A673 (cell line): Measurements from ENCODE around the gene TNFRSF21. TPM values are rescaled to one million over a fixed set of nuclear protein-coding genes. Genes with fewer than 3 reads are reported as not detected.

Experiments
- BruUV-seq: library from RNA; stranded (reverse); fragments of 400-500 nt; replicated peaks from 2 replicates; lab custom pipeline; 2021; lab: Mats Ljungman, UMichigan
- CTCF ChIA-PET: fragments of 300-600 bp; sonication (Branson Sonifier 250); formaldehyde crosslinking; loops from one replicate; lab custom pipeline; 2022; ENCODE audit warnings: antibody characterized with exemption; lab: Charles Lee
- POLR2A ChIA-PET: fragments of 300-600 bp; sonication (Branson Sonifier 250); formaldehyde crosslinking; loops from one replicate; lab custom pipeline; 2022; ENCODE audit warnings: antibody characterized with exemption; ENCODE audit not compliant: low non-redundant PET; lab: Charles Lee
- DNase-seq: peaks from one replicate; pipeline ENCODE4 v3.0.0-alpha.2; 2015; ENCODE audit warnings: low spot score
- H3K27ac ChIP-seq: fragments of 200-600 bp; sonication (generic); 2 replicates; pipeline ENCODE4 v1.5.1; 2016; ENCODE audit warnings: mixed run types, low read depth, mild to moderate bottlenecking, mixed read lengths, antibody characterized with exemption, low read length; ENCODE audit not compliant: poor library complexity, severe bottlenecking
- H3K27me3 ChIP-seq: fragments of 200-600 bp; sonication (generic); replicated peaks from 2 replicates; pipeline ENCODE4 v1.6.1; 2017; ENCODE audit warnings: mixed run types, low read depth, mild to moderate bottlenecking, mixed read lengths, antibody characterized with exemption, low read length; ENCODE audit not compliant: insufficient read depth, poor library complexity
- H3K36me3 ChIP-seq: fragments of 200-600 bp; sonication (generic); 2 replicates; pipeline ENCODE4 v1.6.1; 2016; ENCODE audit warnings: mixed run types, mild to moderate bottlenecking, mixed read lengths, antibody characterized with exemption, low read length; ENCODE audit not compliant: insufficient read depth, poor library complexity, severe bottlenecking
- H3K4me1 ChIP-seq: fragments of 200-600 bp; sonication (generic); 2 replicates; pipeline ENCODE4 v1.6.1; 2017; ENCODE audit warnings: mixed run types, mild to moderate bottlenecking, mixed read lengths, antibody characterized with exemption, low read length; ENCODE audit not compliant: insufficient read depth, poor library complexity, severe bottlenecking
- H3K4me3 ChIP-seq: fragments of 200-600 bp; sonication (generic); 2 replicates; pipeline ENCODE4 v1.5.1; 2016; ENCODE audit warnings: low read depth, mixed run types, mild to moderate bottlenecking, mixed read lengths, low read length; ENCODE audit not compliant: poor library complexity, severe bottlenecking
- H3K9me3 ChIP-seq: fragments of 200-600 bp; sonication (generic); 2 replicates; pipeline ENCODE4 v1.6.1; 2016; ENCODE audit warnings: mixed run types, low read depth, mild to moderate bottlenecking, mixed read lengths, antibody characterized with exemption, low read length; ENCODE audit not compliant: poor library complexity, severe bottlenecking
- EZH2 ChIP-seq: fragments of 200-600 bp; sonication (generic); IDR thresholded peaks from 2 replicates; pipeline ENCODE4 v1.6.1; 2017; ENCODE audit warnings: borderline replicate concordance, low read depth, mild to moderate bottlenecking, mixed read lengths, antibody characterized with exemption, low read length; ENCODE audit not compliant: poor library complexity, severe bottlenecking
- intact Hi-C: fragments of 100-400 bp; cut with micrococcal nuclease; formaldehyde crosslinking; loops from one replicate; pipeline ENCODE4 v1.10.0; 2022; ENCODE audit not compliant: unreplicated experiment
- total RNA-seq: library from RNA; stranded (reverse); gene quantifications from 2 replicates; pipeline ENCODE4 v1.2.3, GENCODE V29; 2021
- TF ChIP-seq, protein P1 (sequence below): fragments of 300-800, 200-600 bp; sonication (generic); conservative IDR thresholded peaks from 2 replicates; pipeline ENCODE4 v1.5.1; 2017; ENCODE audit warnings: low read depth, mild to moderate bottlenecking, antibody characterized with exemption, low read length, moderate library complexity, mixed read lengths

The TNFRSF21 gene
- total RNA-seq, 1 experiment from 2014 or later: 36.0 TPM

DNA sequence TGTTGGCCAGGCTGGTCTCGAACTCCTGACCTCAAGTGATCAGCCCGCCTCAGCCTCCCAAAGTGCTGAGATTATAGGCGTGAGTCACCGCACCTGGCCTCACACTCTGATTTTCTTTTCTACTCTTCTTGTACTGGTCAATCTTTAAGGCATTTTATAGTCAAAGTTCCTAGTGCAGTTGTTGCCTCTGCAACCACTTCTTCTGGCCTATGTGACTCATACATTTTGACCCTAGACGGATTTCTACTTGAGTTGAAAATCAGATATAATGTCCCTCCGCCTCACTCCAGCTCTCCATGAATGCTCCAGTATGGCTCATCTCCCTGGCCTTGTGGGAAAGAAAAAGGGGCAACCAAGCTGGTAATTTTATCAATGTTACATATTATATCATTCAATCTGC is 42.4 kb downstream of the TNFRSF21 start:
- Histone ChIP-seq H3K27me3 (no peaks in the 10 kb centered on the region), H3K36me3 (no peaks in the 10 kb centered on the region), H3K4me3 (no peak overlapping the region), H3K27ac (no peak overlapping the region), H3K9me3 (no peaks in the 10 kb centered on the region), H3K4me1 (no peaks in the 10 kb centered on the region)
- CTCF ChIA-PET: no interaction called here
- intact Hi-C loops: no loop called here
- no peak for DNase-seq
- BruUV-seq: no TSS peak
- POLR2A ChIA-PET: no interaction called here
- no peak for TF ChIP-seq EZH2
- TF ChIP-seq, protein P1, sequence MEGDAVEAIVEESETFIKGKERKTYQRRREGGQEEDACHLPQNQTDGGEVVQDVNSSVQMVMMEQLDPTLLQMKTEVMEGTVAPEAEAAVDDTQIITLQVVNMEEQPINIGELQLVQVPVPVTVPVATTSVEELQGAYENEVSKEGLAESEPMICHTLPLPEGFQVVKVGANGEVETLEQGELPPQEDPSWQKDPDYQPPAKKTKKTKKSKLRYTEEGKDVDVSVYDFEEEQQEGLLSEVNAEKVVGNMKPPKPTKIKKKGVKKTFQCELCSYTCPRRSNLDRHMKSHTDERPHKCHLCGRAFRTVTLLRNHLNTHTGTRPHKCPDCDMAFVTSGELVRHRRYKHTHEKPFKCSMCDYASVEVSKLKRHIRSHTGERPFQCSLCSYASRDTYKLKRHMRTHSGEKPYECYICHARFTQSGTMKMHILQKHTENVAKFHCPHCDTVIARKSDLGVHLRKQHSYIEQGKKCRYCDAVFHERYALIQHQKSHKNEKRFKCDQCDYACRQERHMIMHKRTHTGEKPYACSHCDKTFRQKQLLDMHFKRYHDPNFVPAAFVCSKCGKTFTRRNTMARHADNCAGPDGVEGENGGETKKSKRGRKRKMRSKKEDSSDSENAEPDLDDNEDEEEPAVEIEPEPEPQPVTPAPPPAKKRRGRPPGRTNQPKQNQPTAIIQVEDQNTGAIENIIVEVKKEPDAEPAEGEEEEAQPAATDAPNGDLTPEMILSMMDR: no peak

DNA sequence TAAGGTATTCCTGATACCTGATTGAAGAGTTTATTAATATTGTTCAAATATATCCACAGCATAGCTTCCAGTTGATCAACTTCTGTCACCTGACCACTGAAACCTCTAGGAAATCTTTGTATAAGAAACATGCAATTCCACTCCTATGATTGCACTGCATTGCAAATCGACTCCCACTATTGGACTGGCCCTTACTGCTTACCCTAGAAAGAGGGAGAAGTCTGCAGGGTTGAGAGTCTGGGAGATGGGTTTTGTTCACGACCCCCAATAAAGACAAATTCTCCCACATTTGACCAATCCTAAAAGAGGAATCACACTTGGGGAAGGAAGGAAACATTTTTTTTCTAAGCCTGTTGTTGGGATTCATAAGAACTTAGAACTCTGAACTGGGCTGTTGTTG is 43.7 kb downstream of the TNFRSF21 start:
- no TSS peak for BruUV-seq
- no peaks in the 10 kb centered on the region for H3K4me1 ChIP-seq
- no peaks in the 10 kb centered on the region for H3K27me3 ChIP-seq
- intact Hi-C loops: no loop called here
- no peak for DNase-seq
- H3K27ac ChIP-seq: no peak overlapping the region
- no peak overlapping the region for H3K4me3 ChIP-seq
- H3K9me3 ChIP-seq: no peaks in the 10 kb centered on the region
- ChIA-PET POLR2A (no interaction called here), CTCF (no interaction called here)
- TF ChIP-seq, protein P1: no peak
- no peak for TF ChIP-seq EZH2
- no peaks in the 10 kb centered on the region for H3K36me3 ChIP-seq

DNA sequence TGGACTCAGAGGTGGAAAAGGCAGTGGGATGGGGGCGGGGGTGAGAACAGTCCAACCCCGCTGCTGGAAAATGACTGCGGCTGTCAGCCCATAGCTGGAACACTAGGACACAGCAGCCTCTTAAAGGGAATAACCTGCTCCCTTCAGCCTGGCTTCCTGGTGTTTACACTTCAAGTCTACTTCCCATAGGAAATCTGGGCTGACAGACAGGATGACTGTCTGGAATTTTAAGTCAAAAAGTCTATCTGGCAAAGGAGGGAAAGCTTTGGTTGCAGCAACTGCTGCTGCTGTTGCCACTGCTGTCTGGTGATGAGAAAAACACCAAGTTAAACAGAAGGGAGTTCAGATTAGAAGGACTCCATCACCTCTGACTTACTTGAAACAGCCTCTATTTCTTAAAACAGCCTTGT is 44.9 kb downstream of the TNFRSF21 start:
- H3K9me3 ChIP-seq: no peaks in the 10 kb centered on the region
- no TSS peak for BruUV-seq
- TF ChIP-seq, protein P1: no peak
- no peak for TF ChIP-seq EZH2
- H3K27ac ChIP-seq: no peak overlapping the region
- no peak for DNase-seq
- no peaks in the 10 kb centered on the region for H3K36me3 ChIP-seq
- H3K4me3 ChIP-seq: no peak overlapping the region
- ChIA-PET CTCF (no interaction called here), POLR2A (no interaction called here)
- no peaks in the 10 kb centered on the region for H3K4me1 ChIP-seq
- H3K27me3 ChIP-seq: no peaks in the 10 kb centered on the region
- intact Hi-C loops: no loop called here
